Fibroblast of lung (primary cell): ENCODE results near the gene ANO4.

Experiments used
- EZH2 ChIP-seq: IDR thresholded peaks from 2 replicates; pipeline ENCODE4 v1.5.1; 2012; ENCODE audit warnings: low read length, control low read depth, mild to moderate bottlenecking; ENCODE audit errors: missing control alignments
- TF ChIP-seq, protein P1 (sequence below), 2 donors: IDR thresholded peaks in 1 of 2; conservative IDR thresholded peaks in 1 of 2; 1 replicate in 1 of 2; 2 replicates in 1 of 2; pipeline ENCODE4 v1.5.1; 2011 to 2012; ENCODE audit warnings: low read length in 2 of 2, control low read depth in 1 of 2, inconsistent platforms in 1 of 2, low read depth in 1 of 2, mild to moderate bottlenecking in 1 of 2

DNA sequence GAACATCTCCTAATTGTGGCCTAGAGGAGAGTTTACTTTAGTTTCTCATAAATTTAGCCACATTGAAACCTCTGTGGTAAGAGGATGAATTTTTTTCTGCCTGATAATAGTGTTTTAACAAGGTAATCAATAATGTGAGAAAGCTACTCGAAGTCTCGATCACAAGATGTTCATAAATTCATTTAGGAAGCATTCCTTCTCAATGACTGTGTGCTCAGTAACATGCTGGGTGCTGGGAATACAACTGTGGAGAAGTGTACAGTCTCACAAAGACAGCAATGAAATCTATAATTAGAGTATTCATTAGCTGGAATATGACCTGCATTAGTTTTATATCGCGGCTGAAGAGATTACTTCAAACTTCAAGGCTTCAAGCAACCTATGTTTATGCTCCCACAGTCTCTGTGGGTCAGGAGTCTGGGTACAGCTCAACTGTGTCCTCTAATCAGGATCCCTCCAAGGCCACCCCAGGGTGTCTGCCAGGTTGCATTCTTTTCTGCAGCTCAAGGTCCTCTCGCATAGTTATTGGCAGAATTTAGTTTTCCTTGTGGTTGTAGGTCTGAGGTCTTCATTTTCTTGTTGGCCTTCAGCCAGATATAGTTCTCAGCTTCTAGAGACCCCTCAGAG lies 167.6 kb downstream of the ANO4 start:
- TF ChIP-seq, protein P1, sequence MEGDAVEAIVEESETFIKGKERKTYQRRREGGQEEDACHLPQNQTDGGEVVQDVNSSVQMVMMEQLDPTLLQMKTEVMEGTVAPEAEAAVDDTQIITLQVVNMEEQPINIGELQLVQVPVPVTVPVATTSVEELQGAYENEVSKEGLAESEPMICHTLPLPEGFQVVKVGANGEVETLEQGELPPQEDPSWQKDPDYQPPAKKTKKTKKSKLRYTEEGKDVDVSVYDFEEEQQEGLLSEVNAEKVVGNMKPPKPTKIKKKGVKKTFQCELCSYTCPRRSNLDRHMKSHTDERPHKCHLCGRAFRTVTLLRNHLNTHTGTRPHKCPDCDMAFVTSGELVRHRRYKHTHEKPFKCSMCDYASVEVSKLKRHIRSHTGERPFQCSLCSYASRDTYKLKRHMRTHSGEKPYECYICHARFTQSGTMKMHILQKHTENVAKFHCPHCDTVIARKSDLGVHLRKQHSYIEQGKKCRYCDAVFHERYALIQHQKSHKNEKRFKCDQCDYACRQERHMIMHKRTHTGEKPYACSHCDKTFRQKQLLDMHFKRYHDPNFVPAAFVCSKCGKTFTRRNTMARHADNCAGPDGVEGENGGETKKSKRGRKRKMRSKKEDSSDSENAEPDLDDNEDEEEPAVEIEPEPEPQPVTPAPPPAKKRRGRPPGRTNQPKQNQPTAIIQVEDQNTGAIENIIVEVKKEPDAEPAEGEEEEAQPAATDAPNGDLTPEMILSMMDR (conservative IDR thresholded peaks at IDR 0.05 in 1 of 2, IDR thresholded peaks at IDR 0.05 in 1 of 2; ENCODE audit: low read depth in 1 of 2, low read length in 2 of 2), result no peak
- TF ChIP-seq EZH2, result no peak
